PFSK-1 (cell line): ENCODE data around the gene CDHR5.

Source experiments
- FOXP2 ChIP-seq: optimal IDR thresholded peaks from 2 replicates; pipeline ENCODE3; 2011; ENCODE audit warnings: borderline replicate concordance, control low read depth, inconsistent platforms; ENCODE audit not compliant: insufficient read depth; ENCODE audit errors: extremely low read length, extremely low read depth
- POLR2AphosphoS5 ChIP-seq: IDR thresholded peaks from 2 replicates; pipeline ENCODE4 v1.6.1; 2012; ENCODE audit warnings: low read depth, mild to moderate bottlenecking, control low read depth, low read length, moderate library complexity
- SIN3A ChIP-seq: IDR thresholded peaks from 2 replicates; pipeline ENCODE4 v1.6.1; 2012; ENCODE audit warnings: mild to moderate bottlenecking, low read length, moderate library complexity, borderline replicate concordance; ENCODE audit not compliant: insufficient read depth
- TAF1 ChIP-seq: IDR thresholded peaks from 2 replicates; pipeline ENCODE4 v1.6.1; 2012; ENCODE audit warnings: low read length, control low read depth, borderline replicate concordance; ENCODE audit not compliant: insufficient read depth
- TF ChIP-seq, protein P1 (sequence below), 2 experiments: IDR thresholded peaks; 2 replicates each; pipeline versions ENCODE4 v1.6.1 to v1.8.0; 2011 to 2012; ENCODE audit warnings: low read depth in 2 of 2, low read length in 2 of 2, control low read depth in 1 of 2, inconsistent platforms in 1 of 2, mild to moderate bottlenecking in 1 of 2, moderate library complexity in 1 of 2; ENCODE audit not compliant: insufficient read depth in 1 of 2

DNA sequence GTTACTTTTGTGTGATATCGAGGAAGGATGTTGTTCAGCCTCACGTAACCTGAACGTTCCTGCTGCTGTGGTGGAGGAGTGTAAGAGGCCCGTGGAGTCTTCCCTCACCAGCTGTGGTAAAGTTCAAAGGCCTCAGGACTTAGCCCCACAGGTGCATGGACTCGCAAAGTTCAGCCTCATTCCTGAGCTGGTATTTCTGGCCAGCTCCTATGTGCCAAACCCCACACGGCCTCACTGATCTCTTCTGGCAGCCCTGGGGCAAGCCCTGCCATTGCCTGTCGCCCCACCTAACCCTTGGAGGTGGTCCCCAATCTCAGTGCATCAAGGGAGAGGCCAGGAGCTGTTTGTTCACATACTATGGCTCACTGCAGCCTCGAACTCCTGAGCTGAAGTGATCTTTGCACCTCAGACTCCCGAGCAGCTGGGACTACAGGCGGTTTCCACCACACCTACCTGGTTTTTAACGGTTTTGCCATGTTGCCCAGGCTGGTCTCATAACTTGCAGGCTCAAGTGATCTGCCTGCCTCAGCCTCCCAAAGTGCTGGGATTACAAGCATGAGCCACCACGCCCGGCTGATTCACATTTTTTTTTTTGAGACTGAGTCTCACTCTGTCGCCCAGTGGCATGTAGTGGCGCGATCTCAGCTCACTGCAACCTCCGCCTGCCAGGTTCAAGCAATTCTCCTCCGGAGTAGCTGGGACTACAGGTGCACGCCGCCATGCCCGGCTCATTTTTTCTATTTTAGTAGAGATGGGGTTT is 46.3 kb downstream of the CDHR5 start:
- TF ChIP-seq POLR2AphosphoS5: no peak
- no peak for TF ChIP-seq TAF1
- no peak for TF ChIP-seq SIN3A
- TF ChIP-seq, protein P1, sequence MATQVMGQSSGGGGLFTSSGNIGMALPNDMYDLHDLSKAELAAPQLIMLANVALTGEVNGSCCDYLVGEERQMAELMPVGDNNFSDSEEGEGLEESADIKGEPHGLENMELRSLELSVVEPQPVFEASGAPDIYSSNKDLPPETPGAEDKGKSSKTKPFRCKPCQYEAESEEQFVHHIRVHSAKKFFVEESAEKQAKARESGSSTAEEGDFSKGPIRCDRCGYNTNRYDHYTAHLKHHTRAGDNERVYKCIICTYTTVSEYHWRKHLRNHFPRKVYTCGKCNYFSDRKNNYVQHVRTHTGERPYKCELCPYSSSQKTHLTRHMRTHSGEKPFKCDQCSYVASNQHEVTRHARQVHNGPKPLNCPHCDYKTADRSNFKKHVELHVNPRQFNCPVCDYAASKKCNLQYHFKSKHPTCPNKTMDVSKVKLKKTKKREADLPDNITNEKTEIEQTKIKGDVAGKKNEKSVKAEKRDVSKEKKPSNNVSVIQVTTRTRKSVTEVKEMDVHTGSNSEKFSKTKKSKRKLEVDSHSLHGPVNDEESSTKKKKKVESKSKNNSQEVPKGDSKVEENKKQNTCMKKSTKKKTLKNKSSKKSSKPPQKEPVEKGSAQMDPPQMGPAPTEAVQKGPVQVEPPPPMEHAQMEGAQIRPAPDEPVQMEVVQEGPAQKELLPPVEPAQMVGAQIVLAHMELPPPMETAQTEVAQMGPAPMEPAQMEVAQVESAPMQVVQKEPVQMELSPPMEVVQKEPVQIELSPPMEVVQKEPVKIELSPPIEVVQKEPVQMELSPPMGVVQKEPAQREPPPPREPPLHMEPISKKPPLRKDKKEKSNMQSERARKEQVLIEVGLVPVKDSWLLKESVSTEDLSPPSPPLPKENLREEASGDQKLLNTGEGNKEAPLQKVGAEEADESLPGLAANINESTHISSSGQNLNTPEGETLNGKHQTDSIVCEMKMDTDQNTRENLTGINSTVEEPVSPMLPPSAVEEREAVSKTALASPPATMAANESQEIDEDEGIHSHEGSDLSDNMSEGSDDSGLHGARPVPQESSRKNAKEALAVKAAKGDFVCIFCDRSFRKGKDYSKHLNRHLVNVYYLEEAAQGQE (IDR thresholded peaks at IDR 0.05; ENCODE audit: insufficient read depth in 1 of 2, low read depth in 2 of 2, low read length in 2 of 2): no peak
- no peak for TF ChIP-seq FOXP2
